Activated CD8-positive, alpha-beta memory T cell treated with anti-CD3 and anti-CD28 coated beads, Interleukin-2, amount 10 ng/mL, durations not matched to agents 7 days and 5 days (primary cell): Measurements from ENCODE around the gene HIC2. TPM values are rescaled to one million over a fixed set of nuclear protein-coding genes. Genes with fewer than 3 reads are reported as not detected.
"Not testable (repeated sequence)": the region's sequence is repeated elsewhere in the genome, so short reads cannot be mapped to it uniquely, and the experiment has no call there.

Source experiments
- ATAC-seq: fragments of 150-1000 bp; cut with Tn5 transposase; one replicate; pipeline ENCODE4 v1.10.0; 2021; ENCODE audit warnings: moderate library complexity
- CTCF ChIA-PET: fragments of 350-600 bp; sonication (Branson Sonifier 250); formaldehyde crosslinking; loops from one replicate; lab custom pipeline; 2021; ENCODE audit warnings: antibody characterized with exemption; lab: Charles Lee
- DNase-seq: peaks from one replicate; pipeline ENCODE4 v3.0.0-alpha.2; 2020
- H3K27ac Mint-ChIP-seq: one replicate; pipeline ENCODE4 v1.8.0; 2021; ENCODE audit warnings: mild to moderate bottlenecking, mixed read lengths
- H3K27me3 Mint-ChIP-seq: one replicate; pipeline ENCODE4 v1.8.0; 2021; ENCODE audit warnings: mixed read lengths
- H3K36me3 Mint-ChIP-seq: one replicate; pipeline ENCODE4 v1.8.0; 2021; ENCODE audit warnings: mild to moderate bottlenecking, mixed read lengths
- H3K4me1 Mint-ChIP-seq: one replicate; pipeline ENCODE4 v1.8.0; 2021; ENCODE audit warnings: mixed read lengths
- H3K4me3 Mint-ChIP-seq: one replicate; pipeline ENCODE4 v1.8.0; 2021; ENCODE audit warnings: mild to moderate bottlenecking, moderate library complexity, mixed read lengths
- H3K9me3 Mint-ChIP-seq: one replicate; pipeline ENCODE4 v1.8.0; 2022; ENCODE audit warnings: low read depth, mixed read lengths
- total RNA-seq, 2 experiments: library from RNA; stranded (reverse); gene quantifications; one replicate each; pipeline ENCODE4 v1.2.3, GENCODE V29; 2021

The HIC2 gene
- total RNA-seq, 2 experiments from 2014 or later: 4.2 to 4.4 TPM

- CTCF ChIA-PET, ATAC-seq, H3K27ac Mint-ChIP-seq: not testable (repeated sequence)
Observed at GRCh38 chr22:21407792-21408191, 9.4 kb upstream of the HIC2 start.

GRCh38 chr22:21416375-21416774 lies 796 bp upstream of the HIC2 start:
- CTCF ChIA-PET, H3K4me1 Mint-ChIP-seq, H3K27ac Mint-ChIP-seq, ATAC-seq, DNase-seq, H3K4me3 Mint-ChIP-seq, H3K36me3 Mint-ChIP-seq, H3K27me3 Mint-ChIP-seq, H3K9me3 Mint-ChIP-seq: not testable (repeated sequence)

More at GRCh38 chr22:21407792-21408191, 9.4 kb upstream of the HIC2 start:
- not testable (repeated sequence) for H3K27me3 Mint-ChIP-seq, H3K4me1 Mint-ChIP-seq, H3K9me3 Mint-ChIP-seq, DNase-seq, H3K4me3 Mint-ChIP-seq, H3K36me3 Mint-ChIP-seq

GRCh38 chr22:21417853-21418252 lies 682 bp downstream of the HIC2 start:
- H3K4me3 Mint-ChIP-seq: peak overlapping the region; percentile 53
- H3K27ac Mint-ChIP-seq, H3K4me1 Mint-ChIP-seq, H3K27me3 Mint-ChIP-seq, CTCF ChIA-PET, H3K9me3 Mint-ChIP-seq, H3K36me3 Mint-ChIP-seq: not testable (repeated sequence)
- DNase-seq (peak; percentile 41), ATAC-seq (peak; percentile 25)

GRCh38 chr22:21418974-21419638 lies 1.9 kb downstream of the HIC2 start:
- H3K27me3 Mint-ChIP-seq, H3K4me1 Mint-ChIP-seq, DNase-seq, ATAC-seq, H3K4me3 Mint-ChIP-seq, H3K27ac Mint-ChIP-seq, CTCF ChIA-PET, H3K9me3 Mint-ChIP-seq, H3K36me3 Mint-ChIP-seq: not testable (repeated sequence)

- H3K9me3 Mint-ChIP-seq, CTCF ChIA-PET, H3K27me3 Mint-ChIP-seq, H3K36me3 Mint-ChIP-seq, H3K4me1 Mint-ChIP-seq, DNase-seq, H3K27ac Mint-ChIP-seq, H3K4me3 Mint-ChIP-seq: not testable (repeated sequence)
- ATAC-seq: peak; percentile 9
Observed at GRCh38 chr22:21420180-21420763, 3.1 kb downstream of the HIC2 start.

- not testable (repeated sequence) for H3K27ac Mint-ChIP-seq, H3K27me3 Mint-ChIP-seq
Observed at GRCh38 chr22:21424084-21424709, 7.0 kb downstream of the HIC2 start.

GRCh38 chr22:21434378-21435233 lies 17.4 kb downstream of the HIC2 start:
- H3K4me1 Mint-ChIP-seq, H3K27me3 Mint-ChIP-seq, H3K4me3 Mint-ChIP-seq, H3K27ac Mint-ChIP-seq, H3K36me3 Mint-ChIP-seq, DNase-seq, H3K9me3 Mint-ChIP-seq, CTCF ChIA-PET: not testable (repeated sequence)
- ATAC-seq: peak; percentile 36

More at GRCh38 chr22:21424084-21424709, 7.0 kb downstream of the HIC2 start:
- CTCF ChIA-PET, H3K36me3 Mint-ChIP-seq, ATAC-seq, H3K4me3 Mint-ChIP-seq, H3K4me1 Mint-ChIP-seq, DNase-seq, H3K9me3 Mint-ChIP-seq: not testable (repeated sequence)

GRCh38 chr22:21435998-21436810 lies 19.0 kb downstream of the HIC2 start:
- H3K27ac Mint-ChIP-seq, CTCF ChIA-PET, ATAC-seq, H3K4me1 Mint-ChIP-seq, H3K4me3 Mint-ChIP-seq, H3K9me3 Mint-ChIP-seq, H3K36me3 Mint-ChIP-seq, H3K27me3 Mint-ChIP-seq: not testable (repeated sequence)
- peak; percentile 16 for DNase-seq

- CTCF ChIA-PET, ATAC-seq, H3K27ac Mint-ChIP-seq, H3K4me3 Mint-ChIP-seq, H3K36me3 Mint-ChIP-seq, H3K9me3 Mint-ChIP-seq, H3K4me1 Mint-ChIP-seq, H3K27me3 Mint-ChIP-seq: not testable (repeated sequence)
- DNase-seq: peak; percentile 37
Observed at GRCh38 chr22:21438013-21438412, 20.8 kb downstream of the HIC2 start.

GRCh38 chr22:21440018-21440636 lies 23.0 kb downstream of the HIC2 start:
- H3K27me3 Mint-ChIP-seq, H3K4me3 Mint-ChIP-seq, H3K4me1 Mint-ChIP-seq, CTCF ChIA-PET, DNase-seq, ATAC-seq, H3K36me3 Mint-ChIP-seq, H3K9me3 Mint-ChIP-seq, H3K27ac Mint-ChIP-seq: not testable (repeated sequence)

GRCh38 chr22:21440676-21441075 lies 23.5 kb downstream of the HIC2 start:
- H3K4me3 Mint-ChIP-seq, H3K27me3 Mint-ChIP-seq, H3K4me1 Mint-ChIP-seq, DNase-seq, H3K36me3 Mint-ChIP-seq, CTCF ChIA-PET, H3K27ac Mint-ChIP-seq, H3K9me3 Mint-ChIP-seq, ATAC-seq: not testable (repeated sequence)

- H3K27me3 Mint-ChIP-seq, H3K27ac Mint-ChIP-seq, H3K9me3 Mint-ChIP-seq, H3K4me3 Mint-ChIP-seq, CTCF ChIA-PET, H3K4me1 Mint-ChIP-seq, ATAC-seq, H3K36me3 Mint-ChIP-seq: not testable (repeated sequence)
- peak; percentile 14 for DNase-seq
Observed at GRCh38 chr22:21441170-21441569, 24.0 kb downstream of the HIC2 start.
